KMS-11 (cell line): ENCODE data around the gene TCN1.

Experiments used
- H2AFZ ChIP-seq: fragments of 200-600 bp; sonication (generic); 2 replicates; pipeline ENCODE4 v1.6.1; 2016; ENCODE audit warnings: antibody characterized with exemption, mixed run types, low read depth
- H3K27ac ChIP-seq: fragments of 200-600 bp; sonication (generic); 2 replicates; pipeline ENCODE4 v1.6.1; 2016; ENCODE audit warnings: mild to moderate bottlenecking, mixed run types
- H3K27me3 ChIP-seq: fragments of 200-600 bp; sonication (generic); 2 replicates; pipeline ENCODE4 v1.6.1; 2017; ENCODE audit warnings: mild to moderate bottlenecking, low read depth, mixed run types, moderate library complexity; ENCODE audit not compliant: insufficient read depth
- H3K36me3 ChIP-seq: fragments of 200-600 bp; sonication (generic); 2 replicates; pipeline ENCODE4 v1.6.1; 2017; ENCODE audit warnings: mild to moderate bottlenecking, mixed run types; ENCODE audit not compliant: insufficient read depth
- H3K4me1 ChIP-seq: fragments of 200-600 bp; sonication (generic); 2 replicates; pipeline ENCODE4 v1.6.1; 2016; ENCODE audit warnings: mild to moderate bottlenecking, low read depth, mixed run types; ENCODE audit not compliant: poor library complexity, severe bottlenecking
- H3K4me2 ChIP-seq: fragments of 200-600 bp; sonication (generic); 2 replicates; pipeline ENCODE4 v1.7.0; 2016; ENCODE audit warnings: mild to moderate bottlenecking, mixed run types
- H3K4me3 ChIP-seq: fragments of 200-600 bp; sonication (generic); IDR thresholded peaks from 2 replicates; pipeline ENCODE4 v1.6.1; 2017; ENCODE audit warnings: low read depth, low read length, mixed read lengths; ENCODE audit not compliant: insufficient read depth
- H3K79me2 ChIP-seq: fragments of 200-600 bp; sonication (generic); 2 replicates; pipeline ENCODE4 v1.6.1; 2016; ENCODE audit warnings: low read depth, mixed run types; ENCODE audit not compliant: insufficient read depth
- H3K9ac ChIP-seq: fragments of 200-600 bp; sonication (generic); 2 replicates; pipeline ENCODE4 v1.6.1; 2016; ENCODE audit warnings: mild to moderate bottlenecking, mixed run types
- H4K20me1 ChIP-seq: fragments of 200-600 bp; sonication (generic); 2 replicates; pipeline ENCODE4 v1.6.1; 2016; ENCODE audit warnings: mild to moderate bottlenecking, mixed run types; ENCODE audit not compliant: insufficient read depth
- CTCF ChIP-seq: fragments of 200-600 bp; sonication (generic); conservative IDR thresholded peaks from 2 replicates; pipeline ENCODE4 v1.6.1; 2017; ENCODE audit warnings: low read depth, mild to moderate bottlenecking, antibody characterized with exemption, low read length, moderate library complexity, mixed read lengths

Gene TCN1

GRCh38 chr11:59865031-59865430, 1.3 kb downstream of the TCN1 start:
- no peaks in the 10 kb centered on the region for H3K27me3 ChIP-seq
- H3K4me1 ChIP-seq = no peaks in the 10 kb centered on the region
- TF ChIP-seq CTCF = no peak
- no peak overlapping the region for H3K9ac ChIP-seq
- H2AFZ ChIP-seq = no peak overlapping the region
- no peak overlapping the region for H3K27ac ChIP-seq
- H3K4me3 ChIP-seq = no peak overlapping the region
- H3K4me2 ChIP-seq = no peak overlapping the region
- H4K20me1 ChIP-seq = no peaks in the 10 kb centered on the region
- H3K79me2 ChIP-seq = no peaks in the 10 kb centered on the region
- H3K36me3 ChIP-seq = no peaks in the 10 kb centered on the region

- Histone ChIP-seq H3K4me1 (no peaks in the 10 kb centered on the region), H3K79me2 (no peaks in the 10 kb centered on the region), H3K4me3 (no peak overlapping the region), H3K36me3 (no peaks in the 10 kb centered on the region), H2AFZ (no peak overlapping the region), H3K9ac (no peak overlapping the region), H3K4me2 (no peak overlapping the region), H3K27ac (no peak overlapping the region), H3K27me3 (no peaks in the 10 kb centered on the region), H4K20me1 (no peaks in the 10 kb centered on the region)
- TF ChIP-seq CTCF = no peak
These were observed 4.0 kb downstream of the TCN1 start for GRCh38 chr11:59862252-59862651.

- TF ChIP-seq CTCF = no peak
- Histone ChIP-seq H3K4me2 (no peak overlapping the region), H3K27ac (no peak overlapping the region), H2AFZ (no peak overlapping the region), H3K9ac (no peak overlapping the region), H3K4me3 (no peak overlapping the region), H4K20me1 (no peaks in the 10 kb centered on the region), H3K27me3 (no peaks in the 10 kb centered on the region), H3K79me2 (no peaks in the 10 kb centered on the region), H3K36me3 (no peaks in the 10 kb centered on the region), H3K4me1 (no peaks in the 10 kb centered on the region)
These were observed 6.6 kb downstream of the TCN1 start for GRCh38 chr11:59859673-59860072.

- Histone ChIP-seq H3K4me1 (no peaks in the 10 kb centered on the region), H3K4me3 (no peak overlapping the region), H3K4me2 (no peak overlapping the region), H4K20me1 (no peaks in the 10 kb centered on the region), H3K36me3 (no peaks in the 10 kb centered on the region), H2AFZ (no peak overlapping the region), H3K9ac (no peak overlapping the region), H3K27me3 (no peaks in the 10 kb centered on the region), H3K79me2 (no peaks in the 10 kb centered on the region), H3K27ac (no peak overlapping the region)
- no peak for TF ChIP-seq CTCF
These were observed 8.6 kb downstream of the TCN1 start for GRCh38 chr11:59857439-59858434.
